GM10266 (cell line): ENCODE measurements around the gene KCTD10.
"Not testable (repeated sequence)": the region's sequence is repeated elsewhere in the genome, so short reads cannot be mapped to it uniquely, and the experiment has no call there.

Experiments
- DNase-seq: peaks from one replicate; pipeline ENCODE4 v3.0.0; 2012; ENCODE audit errors: extremely low spot score
- CTCF ChIP-seq: IDR thresholded peaks from 2 replicates; pipeline ENCODE4 v1.5.1; 2012; ENCODE audit warnings: mild to moderate bottlenecking, low read depth; ENCODE audit not compliant: control insufficient read depth, insufficient read depth; ENCODE audit errors: missing control alignments

The KCTD10 gene

DNA sequence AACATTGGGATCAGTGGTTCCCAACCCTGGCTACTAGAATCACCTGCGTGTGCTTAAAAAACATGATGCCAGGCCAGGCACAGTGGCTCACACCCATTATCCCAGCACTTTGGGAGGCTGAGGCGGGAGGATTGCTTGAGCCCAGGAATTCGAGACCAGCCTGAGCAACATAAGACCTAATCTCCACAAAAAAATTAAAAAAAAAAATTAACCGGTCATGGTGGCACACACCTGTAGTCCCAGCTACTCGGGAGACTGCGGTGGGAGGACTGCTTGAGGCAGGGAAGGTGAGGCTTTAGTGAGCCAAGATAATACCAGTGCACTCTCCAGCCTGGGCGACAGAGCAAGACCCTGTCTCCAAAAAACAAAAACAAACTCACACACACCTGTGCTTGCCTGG is 2.0 kb downstream of the KCTD10 start:
- no peak for TF ChIP-seq CTCF

GRCh38 chr12:109473526-109474270 is 3.4 kb downstream of the KCTD10 start:
- not testable (repeated sequence) for DNase-seq

More for the DNA sequence above, 2.0 kb downstream of the KCTD10 start:
- DNase-seq, result no peak

- TF ChIP-seq CTCF, result no peak
- DNase-seq, result no peak
These were observed 4.1 kb downstream of the KCTD10 start for GRCh38 chr12:109473006-109473405.

- TF ChIP-seq CTCF, result no peak
These were observed 7.6 kb downstream of the KCTD10 start for GRCh38 chr12:109469517-109469916.

DNA sequence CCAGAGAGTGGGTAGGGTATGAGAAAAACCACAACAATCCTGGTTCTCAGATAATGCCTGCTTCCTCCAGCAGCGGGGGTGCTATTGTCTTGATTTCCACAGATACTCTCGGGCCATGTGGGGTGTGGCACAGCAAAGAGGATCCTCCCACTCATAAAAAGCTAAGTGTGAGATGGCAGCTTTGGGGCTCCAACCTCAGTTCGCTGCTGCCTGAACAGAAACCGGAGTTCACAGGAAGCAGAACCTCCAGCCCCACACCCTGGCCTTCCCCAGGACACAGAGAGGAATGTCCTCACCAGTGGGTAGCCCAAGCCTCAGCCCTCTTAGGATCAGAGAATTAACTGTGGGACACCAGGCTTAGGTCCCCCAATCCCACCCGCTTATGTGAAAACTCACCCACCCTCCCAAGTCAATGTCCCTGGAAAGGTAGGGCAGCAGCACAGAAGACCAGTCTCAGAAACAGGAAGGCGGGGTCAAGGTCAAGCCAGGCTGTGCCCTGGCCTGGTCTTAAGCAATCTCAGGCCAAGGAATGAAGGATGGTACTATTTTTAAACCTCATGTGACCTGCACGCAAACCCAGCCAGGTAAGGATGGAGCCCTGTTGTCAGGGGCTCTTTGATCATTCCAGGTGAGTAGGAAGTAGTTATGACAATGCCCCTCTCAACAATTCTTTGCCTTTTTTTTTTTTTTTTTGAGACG is 9.0 kb downstream of the KCTD10 start:
- no peak for DNase-seq
- no peak for TF ChIP-seq CTCF

More at GRCh38 chr12:109469517-109469916, 7.6 kb downstream of the KCTD10 start:
- DNase-seq, result no peak

DNA sequence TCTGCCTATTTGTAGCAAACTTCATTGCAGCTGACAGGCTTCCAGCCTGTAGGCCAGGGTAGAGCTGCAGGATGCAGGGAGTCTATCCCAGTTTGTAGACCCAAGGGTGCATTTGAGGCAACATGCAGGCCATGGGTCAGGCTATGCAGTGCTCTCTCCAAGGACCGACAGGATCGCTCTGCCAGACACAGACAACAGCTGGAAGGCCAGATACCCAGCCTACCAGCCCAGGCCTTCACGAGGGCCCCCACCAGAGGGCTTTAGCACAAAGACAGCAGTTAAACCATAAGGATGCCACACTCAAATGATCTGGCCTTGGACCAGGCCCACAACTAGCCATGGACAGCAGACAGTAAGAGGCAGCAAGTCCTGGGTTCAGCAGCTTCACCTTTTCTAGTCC is 10.3 kb downstream of the KCTD10 start:
- TF ChIP-seq CTCF, result no peak
- DNase-seq, result no peak

GRCh38 chr12:109466305-109466704 is 10.8 kb downstream of the KCTD10 start:
- TF ChIP-seq CTCF, result no peak
- no peak for DNase-seq
